Activated naive CD4-positive, alpha-beta T cell treated with anti-CD3 and anti-CD28 coated beads, Interleukin-2, amount 50 U/mL, for 16 hours (primary cell): ENCODE results near the gene ZNF222.

Experiments
- DNase-seq: peaks from one replicate; pipeline ENCODE4 v3.0.0-alpha.2; 2020

Gene ZNF222

DNA sequence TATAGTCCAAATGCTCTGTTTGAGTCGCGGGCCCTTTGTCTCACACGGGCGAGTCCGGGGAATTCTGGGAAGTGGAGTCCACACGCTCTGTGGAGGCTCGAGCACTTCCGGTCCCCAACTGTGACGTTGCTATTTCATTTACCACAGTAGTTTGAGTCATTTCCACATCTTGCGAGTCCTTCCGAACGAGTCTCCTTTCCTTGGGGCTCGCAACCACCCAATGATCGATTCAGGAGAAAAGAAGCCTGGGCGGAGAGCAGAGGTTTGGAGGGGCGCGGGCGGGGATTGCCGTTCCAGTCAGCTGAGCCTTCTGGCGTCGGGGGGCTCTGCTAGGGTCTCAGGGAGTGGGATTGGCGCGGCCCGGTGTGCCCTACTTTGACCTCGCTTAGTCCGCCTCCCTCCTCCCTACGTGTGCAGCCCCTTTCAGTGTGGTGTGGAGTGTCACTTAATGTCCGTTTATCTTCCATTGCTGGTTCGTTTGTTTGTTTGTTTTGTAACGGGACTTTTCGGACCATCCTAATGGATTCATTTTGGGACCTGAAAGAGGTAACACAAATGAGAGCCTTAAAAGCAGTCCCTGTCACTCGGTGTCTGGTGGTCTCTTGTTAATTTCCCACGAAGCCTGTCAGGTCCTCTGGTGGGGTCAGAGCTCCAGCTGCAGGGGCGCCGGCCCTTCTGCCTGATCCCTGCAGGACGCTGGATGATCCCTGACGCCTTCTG, at the start of gene ZNF222:
Gene ZNF222, plus strand, starts transcription at position 163 of the 720 bp plus-strand sequence. Its CDS starts 58 bp downstream, at position 221.
- peak; percentile 82 for DNase-seq

DNA sequence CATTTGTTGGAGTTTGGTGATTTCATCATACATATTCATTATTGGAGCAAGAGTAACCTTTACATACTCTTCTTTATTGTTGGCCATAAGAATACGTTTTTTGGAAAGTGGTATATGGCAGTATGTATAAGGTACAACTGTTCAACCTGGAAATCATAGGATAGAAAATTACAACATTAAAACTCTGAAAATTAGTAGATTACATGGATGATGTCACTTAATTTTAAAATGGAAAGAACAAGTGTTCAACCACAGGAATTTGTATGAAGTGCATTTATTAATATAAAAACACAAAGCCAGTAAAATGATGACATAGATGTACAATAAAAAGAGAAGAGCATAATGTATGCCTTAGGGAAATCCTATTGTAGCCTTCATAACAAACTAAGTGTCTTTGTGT, 48.4 kb upstream of the ZNF222 start:
- DNase-seq: no peak

DNA sequence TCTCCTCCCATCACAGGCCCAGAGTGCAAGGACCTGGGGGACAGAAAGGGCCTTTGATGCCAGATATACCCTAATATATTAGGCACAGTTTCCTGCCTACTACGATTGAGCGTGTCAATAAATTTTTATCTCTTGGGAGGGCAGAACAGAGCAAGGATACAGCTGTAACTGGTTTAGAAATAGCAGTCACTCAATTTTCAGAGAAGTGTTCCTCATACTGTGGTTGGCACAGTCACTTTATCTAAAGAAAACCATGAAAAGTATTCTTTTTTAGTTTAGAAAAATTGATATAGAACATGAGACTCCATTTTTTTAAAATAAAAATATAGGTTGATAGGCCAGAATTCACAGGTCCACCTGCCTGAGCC, 41.7 kb upstream of the ZNF222 start:
- DNase-seq: no peak

DNA sequence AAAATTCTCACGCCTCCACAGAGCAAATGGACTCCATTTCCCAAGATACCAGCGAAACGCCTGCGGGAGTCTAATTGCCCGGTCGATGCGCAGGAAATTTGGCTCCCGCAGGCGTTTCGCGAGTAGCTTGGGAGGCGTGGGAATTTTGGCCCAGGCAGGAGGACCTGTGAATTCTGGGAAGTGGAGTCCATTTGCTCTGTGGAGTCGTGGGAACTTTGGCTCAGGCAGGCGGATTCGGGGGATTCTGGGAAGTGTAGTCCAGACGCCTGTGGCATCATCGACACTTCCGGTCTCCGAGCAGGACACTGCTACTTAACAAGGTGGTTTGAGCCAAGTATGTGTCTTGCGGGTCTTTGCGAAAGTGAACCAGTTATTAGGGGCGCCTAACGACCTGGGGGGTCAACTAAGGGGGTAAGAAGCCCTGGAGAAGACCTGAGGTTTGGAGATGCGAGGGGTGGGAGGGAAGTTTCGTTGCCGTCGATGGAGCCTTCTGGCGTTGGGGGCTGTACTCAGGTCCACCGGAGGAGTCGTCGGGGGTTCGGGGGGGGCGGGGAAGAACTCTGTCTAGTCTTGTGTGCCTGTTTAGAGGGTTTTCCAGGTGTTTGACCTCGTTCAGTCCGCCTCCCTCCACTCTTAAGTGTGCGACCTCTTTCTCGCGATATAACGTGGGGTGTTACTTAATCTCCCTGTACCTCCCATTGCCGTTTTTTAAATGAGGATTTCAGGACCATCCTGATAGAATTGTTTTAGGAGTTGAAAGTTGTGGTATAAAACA, 41.1 kb upstream of the ZNF222 start, which contains the start of gene ZNF155:
Gene ZNF155, plus strand, starts transcription at position 277 of the 775 bp plus-strand sequence. CDS start 4,356 bp downstream, outside the sequence.
- DNase-seq: peak; percentile 65

DNA sequence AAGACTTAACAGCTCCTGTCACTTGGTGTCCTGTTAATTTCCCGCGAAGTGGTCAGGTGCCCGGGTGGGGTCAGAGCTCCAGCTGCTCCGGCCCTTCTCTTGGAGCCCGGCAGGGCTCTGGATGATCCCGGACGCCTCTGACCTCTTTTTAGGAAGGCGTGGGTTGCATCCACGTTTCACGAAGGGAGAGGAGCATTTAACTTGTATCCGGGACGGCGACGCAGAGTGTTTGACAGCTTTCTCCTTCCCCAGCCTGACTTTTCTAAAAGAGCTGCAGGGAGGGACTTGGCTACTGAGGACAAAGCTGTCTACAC, 40.5 kb upstream of the ZNF222 start:
- DNase-seq: no peak

DNA sequence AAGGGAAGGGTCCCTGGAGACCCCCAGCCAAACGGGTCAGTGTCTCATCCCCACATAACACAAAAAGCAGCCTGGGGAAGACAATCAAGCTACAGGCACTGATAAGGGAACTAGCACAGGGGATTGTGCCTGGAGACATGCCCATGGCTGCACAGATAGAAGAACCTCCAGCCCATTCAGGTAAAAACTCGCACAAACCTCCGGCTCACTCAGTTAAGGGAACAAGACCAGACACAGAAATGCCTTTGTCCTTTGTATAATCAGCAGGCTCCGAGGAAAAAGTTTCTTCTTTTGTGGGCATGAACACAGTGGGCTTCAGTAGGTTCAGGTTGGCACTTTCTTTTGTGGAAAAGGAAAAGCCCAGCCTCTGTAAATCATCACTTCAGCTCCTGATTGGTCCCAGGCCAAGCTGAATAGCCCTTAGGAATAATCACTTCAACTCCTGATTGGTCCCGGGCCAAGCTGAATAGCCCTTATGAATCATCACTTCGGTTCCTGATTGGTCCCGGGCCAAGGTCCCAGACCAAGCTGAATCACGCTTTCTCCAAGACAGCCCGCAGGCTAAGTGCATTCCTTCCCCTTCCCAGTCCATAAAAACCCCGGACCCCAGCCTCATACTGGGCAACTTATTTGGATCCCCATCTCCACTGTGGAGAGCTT, 27.4 kb upstream of the ZNF222 start:
- no peak for DNase-seq

DNA sequence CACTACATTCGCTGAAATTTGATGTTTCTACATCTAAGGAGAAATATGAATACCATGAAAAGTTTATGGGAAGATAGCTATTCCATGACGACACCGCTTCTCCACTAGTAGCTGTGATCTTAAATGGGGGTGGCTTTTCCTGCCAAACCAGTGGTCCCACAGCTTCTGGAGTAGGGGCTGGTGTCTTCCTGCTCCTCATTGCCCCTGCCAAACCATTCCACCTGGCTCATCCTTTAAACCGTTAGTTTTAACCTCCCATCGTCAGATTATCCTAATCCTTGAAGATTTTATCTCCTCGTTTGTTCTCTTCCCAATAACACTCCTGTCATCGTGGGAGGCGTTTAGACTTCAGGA, 23.0 kb upstream of the ZNF222 start:
- no peak for DNase-seq

DNA sequence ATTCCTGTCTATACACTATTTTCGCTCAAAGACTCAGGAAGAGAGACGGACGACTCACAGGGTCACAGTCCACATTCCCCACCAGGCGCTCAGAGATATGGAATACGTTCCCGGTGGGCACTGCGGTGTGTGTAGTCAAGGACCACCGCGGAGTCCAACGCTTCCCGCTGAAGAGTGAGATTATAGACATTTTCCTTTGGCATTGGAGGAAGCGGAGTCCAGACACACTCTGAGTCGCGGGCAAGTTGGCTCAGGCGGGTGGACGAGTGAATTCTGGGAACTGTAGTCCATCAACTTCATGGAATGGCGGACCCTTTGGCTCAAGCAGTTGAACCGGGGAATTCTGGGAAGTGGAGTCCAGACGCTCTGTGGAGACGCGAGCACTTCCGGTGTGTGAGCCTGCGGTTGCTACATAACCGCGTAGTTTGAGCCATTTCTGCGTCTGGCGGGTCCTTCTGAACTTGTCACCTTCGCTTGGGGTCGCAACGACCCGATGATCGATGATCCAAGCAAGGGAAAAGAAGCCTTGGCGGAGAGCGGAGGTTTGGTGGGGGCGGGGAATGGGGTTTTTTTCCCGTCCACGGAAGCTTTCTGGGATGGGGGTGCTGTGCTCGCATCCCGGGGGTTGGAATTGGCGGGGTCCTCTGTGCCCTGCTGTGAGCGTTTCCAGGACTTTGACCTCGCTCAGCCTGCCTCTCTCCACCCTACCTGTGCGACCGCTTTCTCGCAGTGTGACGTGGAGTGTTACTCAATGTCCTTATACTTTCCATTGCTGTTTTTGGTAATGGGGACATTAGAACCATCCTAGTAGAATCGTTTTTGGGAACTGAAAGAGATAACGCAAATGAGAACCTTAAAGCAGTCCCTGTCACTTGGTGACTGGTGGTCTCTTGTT, 22.4 kb upstream of the ZNF222 start, which contains the start of gene ZNF230:
Gene ZNF230, plus strand, starts transcription at position 392 of the 895 bp plus-strand sequence. CDS start 4,122 bp downstream, outside the sequence.
- peak; percentile 80 for DNase-seq

DNA sequence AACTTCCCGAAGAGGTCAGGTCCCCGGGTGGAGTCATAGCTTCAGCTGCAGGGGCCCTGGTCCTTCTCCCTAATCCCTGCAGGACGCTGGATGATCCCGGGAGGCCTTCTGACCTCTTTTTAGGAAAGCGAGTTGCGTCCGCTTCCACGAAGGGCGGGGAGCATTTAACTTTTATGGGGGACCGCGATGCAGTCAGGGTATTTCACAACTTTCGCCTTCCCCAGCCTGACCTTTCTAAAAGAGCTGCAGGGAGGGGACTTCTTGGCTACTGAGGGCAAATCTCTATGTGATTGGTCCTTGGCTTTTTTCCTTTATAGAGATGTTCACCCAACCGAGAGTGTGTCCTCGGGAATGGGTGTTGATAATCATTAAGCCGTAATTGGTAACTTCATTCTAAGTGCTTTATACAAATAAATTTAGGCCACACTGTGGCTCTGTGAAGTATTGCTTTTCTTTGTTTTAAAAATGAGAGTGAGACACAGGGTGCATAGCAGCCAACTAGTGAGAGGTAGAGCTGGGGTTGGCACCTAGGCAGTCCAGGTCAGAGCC, 21.6 kb upstream of the ZNF222 start:
- DNase-seq: no peak

DNA sequence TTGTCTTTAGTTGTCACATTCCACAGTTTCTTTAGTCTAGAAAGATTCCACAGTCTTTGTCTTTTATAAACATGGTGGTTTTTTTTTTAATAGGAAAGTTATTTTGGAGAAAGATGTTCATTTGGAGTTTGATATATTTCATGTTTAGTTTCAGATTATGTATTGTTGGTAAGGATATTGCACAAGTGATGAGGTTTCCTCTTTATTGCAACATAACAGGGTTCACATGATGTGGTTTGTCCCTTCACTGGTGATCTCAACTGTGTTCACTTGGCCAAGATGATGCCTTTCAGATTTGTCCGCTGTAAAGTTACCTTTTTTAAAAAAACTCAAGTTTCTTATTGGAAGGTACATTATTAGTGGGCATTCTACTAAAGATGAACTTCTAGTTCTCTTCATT, 19.2 kb upstream of the ZNF222 start:
- DNase-seq: no peak

DNA sequence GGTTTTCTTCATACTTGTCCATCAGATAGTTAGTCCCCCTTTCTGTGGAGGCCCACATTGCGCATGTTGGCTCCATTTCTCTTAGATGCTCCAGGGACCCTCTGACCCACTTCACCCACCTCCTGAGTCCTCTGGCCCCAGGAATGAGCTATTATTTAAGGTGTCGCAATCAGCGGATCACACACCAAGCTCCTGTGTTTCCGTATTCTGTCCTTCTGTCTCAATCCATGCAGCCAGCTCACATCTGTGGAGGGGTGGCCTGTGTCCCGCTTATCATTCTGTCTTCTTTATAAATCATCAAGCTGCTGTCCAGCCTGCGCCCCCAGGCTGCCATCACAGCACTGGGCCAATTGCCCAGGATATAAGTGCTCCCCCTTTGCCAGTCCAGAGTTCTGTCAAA, 17.7 kb upstream of the ZNF222 start:
- DNase-seq: no peak

DNA sequence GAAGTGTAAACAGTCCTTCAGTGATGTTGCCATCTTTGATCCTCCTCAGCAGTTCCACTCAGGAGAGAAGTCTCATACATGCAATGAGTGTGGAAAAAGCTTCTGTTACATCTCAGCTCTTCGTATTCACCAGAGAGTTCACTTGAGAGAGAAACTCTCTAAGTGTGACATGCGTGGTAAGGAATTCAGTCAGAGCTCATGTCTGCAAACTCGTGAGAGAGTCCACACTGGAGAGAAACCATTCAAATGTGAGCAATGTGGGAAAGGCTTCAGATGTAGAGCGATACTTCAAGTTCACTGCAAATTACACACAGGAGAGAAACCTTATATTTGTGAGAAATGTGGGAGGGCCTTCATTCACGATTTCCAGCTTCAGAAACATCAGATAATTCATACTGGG, 14.7 kb upstream of the ZNF222 start:
- DNase-seq: no peak

DNA sequence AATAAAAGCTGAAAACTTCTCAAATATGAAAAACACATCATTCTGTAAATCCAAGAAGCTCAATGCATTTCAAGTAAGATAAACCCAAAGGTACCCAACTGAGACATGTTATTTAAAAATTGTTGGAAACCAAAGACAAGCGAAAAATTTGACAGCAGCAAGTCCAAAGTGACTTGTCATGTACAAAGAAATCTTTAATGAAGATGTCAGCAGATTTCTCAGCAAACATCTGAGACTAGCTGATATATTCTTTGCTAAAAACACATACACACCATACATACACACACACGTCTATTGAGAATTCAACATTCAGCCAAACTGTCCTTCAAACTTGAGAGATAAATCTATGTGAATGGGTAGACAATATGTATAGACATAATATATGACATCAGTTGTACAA, 5.7 kb upstream of the ZNF222 start:
- no peak for DNase-seq

DNA sequence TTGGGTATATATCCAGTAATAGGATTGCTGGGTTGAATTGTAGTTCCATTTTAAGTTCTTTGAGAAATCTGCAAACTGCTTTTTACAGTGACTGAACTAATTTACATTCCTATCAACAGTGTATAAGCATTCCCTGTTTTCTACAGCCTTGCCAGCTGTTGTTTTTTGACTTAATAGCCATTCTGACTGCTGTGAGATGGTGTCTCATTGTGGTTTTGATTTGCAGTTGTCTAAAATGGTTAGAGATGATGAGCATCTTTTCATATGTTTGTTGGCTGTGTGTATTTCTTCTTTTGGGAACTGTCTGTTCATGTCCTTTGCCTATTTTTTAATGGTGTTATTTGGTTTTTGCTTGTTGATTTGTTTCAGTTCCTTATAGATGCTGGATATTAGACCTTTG, 4.0 kb upstream of the ZNF222 start:
- DNase-seq: no peak

DNA sequence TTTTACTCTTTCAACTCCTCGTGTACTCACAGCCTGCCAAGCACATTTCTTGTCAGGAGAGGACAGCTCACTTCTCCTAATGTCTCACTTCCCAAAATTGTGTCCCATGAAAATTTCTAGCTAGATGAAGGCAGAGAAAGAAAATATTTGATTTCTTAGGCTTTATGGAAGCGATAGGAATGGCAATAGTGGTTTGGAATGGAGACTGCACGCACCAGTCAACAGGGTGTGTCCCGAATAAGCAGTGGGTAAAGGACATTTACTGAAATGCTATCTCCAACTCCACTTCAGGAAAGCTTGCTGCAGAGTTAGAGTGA, 321 bp upstream of the ZNF222 start:
- DNase-seq: no peak

DNA sequence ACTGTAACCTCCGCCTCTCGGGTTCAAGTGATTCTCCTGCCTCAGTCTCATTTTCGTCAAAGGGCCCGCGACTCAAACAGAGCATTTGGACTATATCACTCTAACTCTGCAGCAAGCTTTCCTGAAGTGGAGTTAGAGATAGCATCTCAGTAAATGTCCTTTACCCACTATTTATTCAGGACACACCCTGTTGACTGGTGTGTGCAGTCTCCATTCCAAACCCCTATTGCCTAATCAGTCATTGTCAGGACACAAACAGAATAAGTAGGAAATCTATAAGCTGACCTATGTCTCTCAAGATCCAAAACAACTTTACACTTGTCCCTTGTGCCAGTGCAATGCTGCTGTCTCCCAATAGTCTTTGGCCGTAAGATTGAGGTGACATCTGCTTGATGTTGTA, 1.4 kb downstream of the ZNF222 start:
- no peak for DNase-seq

DNA sequence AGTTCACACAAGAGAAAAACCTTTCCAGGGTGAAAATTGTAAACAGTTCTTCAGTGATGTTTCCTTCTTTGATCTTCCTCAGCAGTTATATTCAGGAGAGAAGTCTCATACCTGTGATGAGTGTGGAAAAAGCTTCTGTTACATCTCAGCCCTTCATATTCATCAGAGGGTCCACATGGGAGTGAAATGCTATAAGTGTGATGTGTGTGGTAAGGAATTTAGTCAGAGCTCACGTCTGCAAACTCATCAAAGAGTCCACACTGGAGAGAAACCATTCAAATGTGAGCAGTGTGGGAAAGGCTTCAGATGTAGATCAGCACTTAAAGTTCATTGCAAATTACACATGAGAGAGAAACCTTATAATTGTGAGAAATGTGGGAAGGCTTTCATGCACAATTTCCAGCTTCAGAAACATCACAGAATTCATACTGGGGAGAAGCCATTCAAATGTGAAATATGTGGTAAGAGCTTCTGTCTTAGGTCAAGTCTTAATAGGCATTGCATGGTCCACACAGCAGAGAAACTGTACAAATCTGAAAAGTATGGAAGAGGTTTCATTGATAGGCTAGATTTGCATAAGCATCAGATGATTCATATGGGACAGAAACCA, 6.9 kb downstream of the ZNF222 start:
- DNase-seq: no peak

DNA sequence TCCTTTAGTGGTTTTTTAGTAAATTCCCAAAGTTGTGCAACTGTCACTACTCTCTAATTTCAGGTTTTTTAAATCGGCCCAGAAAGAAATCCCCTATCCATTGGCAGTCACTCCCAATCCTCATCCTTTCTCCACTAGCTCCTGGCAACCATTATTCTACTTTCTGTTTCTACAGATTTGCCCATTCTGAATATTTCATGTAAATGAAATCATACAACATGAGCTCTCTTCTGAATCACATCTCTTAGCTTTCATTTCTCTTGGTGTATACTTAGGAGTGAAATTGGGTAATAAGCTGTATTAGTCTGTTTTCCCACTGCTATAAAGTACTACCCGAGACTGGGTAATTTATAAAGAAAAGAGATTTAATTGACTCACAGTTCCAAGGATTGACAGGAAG, 17.0 kb downstream of the ZNF222 start:
- no peak for DNase-seq

DNA sequence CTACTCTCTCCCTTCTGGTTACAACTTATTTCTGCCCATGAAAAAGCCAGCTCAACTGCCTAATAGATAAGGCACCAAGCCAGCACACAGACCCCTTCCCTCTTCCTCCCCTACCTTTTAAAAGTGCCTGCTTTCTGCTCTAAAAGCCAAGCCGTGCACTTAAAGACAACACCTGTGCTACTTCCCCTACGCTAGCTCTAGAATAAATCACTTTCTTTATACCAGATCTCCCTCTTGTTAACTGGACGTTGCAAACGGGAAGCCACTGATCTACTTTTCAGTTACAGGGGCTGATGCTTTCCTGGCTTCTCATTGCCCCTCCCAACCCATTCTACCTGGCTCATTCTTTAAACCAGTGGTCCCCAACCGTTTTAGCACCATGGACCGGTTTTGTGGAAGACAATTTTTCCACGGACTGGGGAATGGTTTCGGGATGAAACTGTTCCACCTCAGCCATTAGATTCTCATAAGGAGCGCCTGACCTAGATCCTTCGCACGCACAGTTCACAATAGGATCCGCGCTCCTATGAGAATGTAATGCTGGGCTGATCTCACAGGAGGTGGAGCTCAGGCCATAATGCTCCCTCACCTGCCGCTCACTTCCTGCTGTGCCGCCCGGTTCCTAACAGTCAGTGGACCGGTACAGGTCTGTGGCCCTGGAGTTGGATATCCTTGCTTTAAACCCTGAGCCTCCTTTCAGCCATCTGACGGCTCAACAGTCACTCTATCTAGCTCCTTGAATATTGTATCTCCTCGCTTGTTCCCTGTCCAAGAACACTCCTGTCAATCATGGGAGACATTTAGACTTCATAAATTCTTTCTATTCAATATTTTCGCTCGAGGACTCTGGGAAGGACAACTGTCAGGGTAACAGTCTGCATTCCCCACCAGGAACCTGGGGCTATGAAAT, 25.8 kb downstream of the ZNF222 start:
- peak; percentile 36 for DNase-seq

DNA sequence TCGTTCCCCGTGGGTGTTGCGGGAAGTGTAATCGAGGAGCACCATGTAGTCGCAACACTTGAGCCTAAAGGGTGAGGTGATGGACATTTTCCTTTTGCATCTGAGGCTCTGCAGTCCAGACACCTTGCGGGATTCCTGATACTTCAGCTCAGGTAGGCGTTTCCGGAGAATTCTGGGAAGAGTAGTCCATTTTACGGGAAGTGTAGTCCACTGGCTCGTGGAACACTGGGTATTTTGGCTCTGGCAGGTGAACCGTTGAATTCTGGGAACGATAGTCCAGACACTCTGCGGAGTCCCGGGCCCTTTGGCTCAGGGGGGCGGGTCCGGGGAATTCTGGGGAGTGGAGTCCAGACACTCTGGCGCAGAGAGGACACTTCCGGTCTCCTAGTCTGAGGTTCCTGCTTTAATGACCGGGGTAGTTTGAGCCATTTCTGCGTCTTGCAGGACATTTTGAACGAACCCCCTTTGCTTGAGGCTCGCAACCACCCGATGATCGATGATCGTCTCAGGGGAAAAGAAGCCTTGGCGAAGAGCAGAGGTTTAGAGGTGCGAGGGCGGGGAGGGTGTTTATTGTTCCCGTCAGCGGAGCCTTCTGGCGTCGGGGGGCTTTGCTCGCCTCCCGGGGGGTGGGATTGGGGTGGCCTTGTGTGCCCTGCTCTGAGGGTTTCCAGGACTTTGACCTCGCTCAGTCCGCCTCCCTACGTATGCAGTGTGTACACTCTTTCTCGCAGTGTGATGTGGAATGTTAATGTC, 26.6 kb downstream of the ZNF222 start, which contains the start of gene ZNF223:
Gene ZNF223, plus strand, starts transcription at position 387 of the 753 bp plus-strand sequence. CDS start 3,141 bp downstream, outside the sequence.
- DNase-seq: peak; percentile 78
